Neuron (in vitro differentiated cells): ENCODE data around the gene GPR139.

ENCODE experiments used
- H2AFZ ChIP-seq: one replicate; pipeline ENCODE4 v1.6.1; 2013; ENCODE audit warnings: low read depth, mild to moderate bottlenecking, inconsistent platforms, low read length, moderate library complexity
- H3K27me3 ChIP-seq: one replicate; pipeline ENCODE4 v1.6.1; 2013; ENCODE audit warnings: low read length; ENCODE audit not compliant: insufficient read depth
- H3K36me3 ChIP-seq: one replicate; pipeline ENCODE4 v1.6.1; 2013; ENCODE audit warnings: low read length; ENCODE audit not compliant: insufficient read depth
- H3K4me1 ChIP-seq: one replicate; pipeline ENCODE4 v1.6.1; 2013; ENCODE audit warnings: low read length; ENCODE audit not compliant: insufficient read depth
- H3K4me3 ChIP-seq: 2 replicates; pipeline ENCODE4 v1.5.1; 2013; ENCODE audit warnings: mild to moderate bottlenecking, low read length, moderate library complexity
- H3K9me3 ChIP-seq: one replicate; pipeline ENCODE4 v1.6.1; 2013; ENCODE audit warnings: low read length

The GPR139 gene

GRCh38 chr16:19997264-19997663 lies 76.4 kb downstream of the GPR139 start:
- Histone ChIP-seq H3K9me3 (no peaks in the 10 kb centered on the region), H2AFZ (no peak overlapping the region), H3K4me1 (no peaks in the 10 kb centered on the region), H3K36me3 (no peaks in the 10 kb centered on the region), H3K4me3 (no peak overlapping the region), H3K27me3 (no peaks in the 10 kb centered on the region)

GRCh38 chr16:19994466-19995170 lies 79.1 kb downstream of the GPR139 start:
- no peaks in the 10 kb centered on the region for H3K27me3 ChIP-seq
- H3K36me3 ChIP-seq: no peaks in the 10 kb centered on the region
- no peak overlapping the region for H2AFZ ChIP-seq
- H3K9me3 ChIP-seq: no peaks in the 10 kb centered on the region
- H3K4me3 ChIP-seq: no peak overlapping the region
- no peaks in the 10 kb centered on the region for H3K4me1 ChIP-seq

- no peak overlapping the region for H3K4me3 ChIP-seq
- H3K9me3 ChIP-seq: no peaks in the 10 kb centered on the region
- no peaks in the 10 kb centered on the region for H3K4me1 ChIP-seq
- no peaks in the 10 kb centered on the region for H3K27me3 ChIP-seq
- no peak overlapping the region for H2AFZ ChIP-seq
- no peaks in the 10 kb centered on the region for H3K36me3 ChIP-seq
Observed at GRCh38 chr16:19991614-19992013, 82.1 kb downstream of the GPR139 start.

- H3K4me3 ChIP-seq: no peak overlapping the region
- H3K9me3 ChIP-seq: no peaks in the 10 kb centered on the region
- H3K4me1 ChIP-seq: no peaks in the 10 kb centered on the region
- H3K36me3 ChIP-seq: no peaks in the 10 kb centered on the region
- H3K27me3 ChIP-seq: no peaks in the 10 kb centered on the region
- H2AFZ ChIP-seq: no peak overlapping the region
Observed at GRCh38 chr16:19984135-19984534, 89.6 kb downstream of the GPR139 start.
